KMS-11 (cell line): ENCODE measurements around the gene LAMTOR1.

Experiments
- H2AFZ ChIP-seq: fragments of 200-600 bp; sonication (generic); 2 replicates; pipeline ENCODE4 v1.6.1; 2016; ENCODE audit warnings: antibody characterized with exemption, mixed run types, low read depth
- H3K27ac ChIP-seq: fragments of 200-600 bp; sonication (generic); 2 replicates; pipeline ENCODE4 v1.6.1; 2016; ENCODE audit warnings: mild to moderate bottlenecking, mixed run types
- H3K27me3 ChIP-seq: fragments of 200-600 bp; sonication (generic); 2 replicates; pipeline ENCODE4 v1.6.1; 2017; ENCODE audit warnings: mild to moderate bottlenecking, low read depth, mixed run types, moderate library complexity; ENCODE audit not compliant: insufficient read depth
- H3K36me3 ChIP-seq: fragments of 200-600 bp; sonication (generic); 2 replicates; pipeline ENCODE4 v1.6.1; 2017; ENCODE audit warnings: mild to moderate bottlenecking, mixed run types; ENCODE audit not compliant: insufficient read depth
- H3K4me1 ChIP-seq: fragments of 200-600 bp; sonication (generic); 2 replicates; pipeline ENCODE4 v1.6.1; 2016; ENCODE audit warnings: mild to moderate bottlenecking, low read depth, mixed run types; ENCODE audit not compliant: poor library complexity, severe bottlenecking
- H3K4me2 ChIP-seq: fragments of 200-600 bp; sonication (generic); 2 replicates; pipeline ENCODE4 v1.7.0; 2016; ENCODE audit warnings: mild to moderate bottlenecking, mixed run types
- H3K4me3 ChIP-seq: fragments of 200-600 bp; sonication (generic); IDR thresholded peaks from 2 replicates; pipeline ENCODE4 v1.6.1; 2017; ENCODE audit warnings: low read depth, low read length, mixed read lengths; ENCODE audit not compliant: insufficient read depth
- H3K79me2 ChIP-seq: fragments of 200-600 bp; sonication (generic); 2 replicates; pipeline ENCODE4 v1.6.1; 2016; ENCODE audit warnings: low read depth, mixed run types; ENCODE audit not compliant: insufficient read depth
- H3K9ac ChIP-seq: fragments of 200-600 bp; sonication (generic); 2 replicates; pipeline ENCODE4 v1.6.1; 2016; ENCODE audit warnings: mild to moderate bottlenecking, mixed run types
- H4K20me1 ChIP-seq: fragments of 200-600 bp; sonication (generic); 2 replicates; pipeline ENCODE4 v1.6.1; 2016; ENCODE audit warnings: mild to moderate bottlenecking, mixed run types; ENCODE audit not compliant: insufficient read depth
- CTCF ChIP-seq: fragments of 200-600 bp; sonication (generic); conservative IDR thresholded peaks from 2 replicates; pipeline ENCODE4 v1.6.1; 2017; ENCODE audit warnings: low read depth, mild to moderate bottlenecking, antibody characterized with exemption, low read length, moderate library complexity, mixed read lengths

LAMTOR1 gene

GRCh38 chr11:72088076-72088808 lies 14.9 kb downstream of the LAMTOR1 start:
- Histone ChIP-seq H2AFZ (no peak overlapping the region), H3K4me2 (no peak overlapping the region; the same call in 1 of the 2 replicates), H3K36me3 (no peaks in the 10 kb centered on the region), H3K4me1 (peaks cover 58% of the 10 kb centered on the region), H4K20me1 (no peaks in the 10 kb centered on the region), H3K4me3 (no peak overlapping the region), H3K27ac (no peak overlapping the region), H3K9ac (no peak overlapping the region), H3K27me3 (no peaks in the 10 kb centered on the region), H3K79me2 (no peaks in the 10 kb centered on the region; the same call in 1 of the 2 replicates)
- TF ChIP-seq CTCF = no peak

GRCh38 chr11:72085621-72086351 lies 17.3 kb downstream of the LAMTOR1 start:
- Histone ChIP-seq H3K4me3 (no peak overlapping the region), H3K27ac (peak overlapping the region; percentile 54), H3K27me3 (no peaks in the 10 kb centered on the region), H3K4me2 (peak overlapping the region; percentile 41), H4K20me1 (no peaks in the 10 kb centered on the region), H3K9ac (no peak overlapping the region), H3K36me3 (no peaks in the 10 kb centered on the region), H3K79me2 (no peaks in the 10 kb centered on the region; the same call in 1 of the 2 replicates), H2AFZ (no peak overlapping the region), H3K4me1 (peaks cover 58% of the 10 kb centered on the region)
- TF ChIP-seq CTCF = no peak

GRCh38 chr11:72084965-72085364 lies 18.1 kb downstream of the LAMTOR1 start:
- peaks cover 58% of the 10 kb centered on the region for H3K4me1 ChIP-seq
- peak overlapping the region; percentile 41; the same call in 1 of the 2 replicates for H3K4me2 ChIP-seq
- H3K27ac ChIP-seq = no peak overlapping the region; the same call in 1 of the 2 replicates
- no peak overlapping the region for H2AFZ ChIP-seq
- no peak overlapping the region for H3K9ac ChIP-seq
- no peak for TF ChIP-seq CTCF
- no peaks in the 10 kb centered on the region for H3K36me3 ChIP-seq
- H3K4me3 ChIP-seq = no peak overlapping the region
- H3K27me3 ChIP-seq = no peaks in the 10 kb centered on the region
- no peaks in the 10 kb centered on the region for H4K20me1 ChIP-seq
- H3K79me2 ChIP-seq = peaks cover under 1% of the 10 kb centered on the region

- H3K4me2 ChIP-seq = no peak overlapping the region
- no peaks in the 10 kb centered on the region for H4K20me1 ChIP-seq
- no peaks in the 10 kb centered on the region for H3K36me3 ChIP-seq
- no peak overlapping the region for H2AFZ ChIP-seq
- H3K27ac ChIP-seq = no peak overlapping the region
- TF ChIP-seq CTCF = no peak
- no peak overlapping the region for H3K9ac ChIP-seq
- H3K4me3 ChIP-seq = no peak overlapping the region
- peaks cover 57% of the 10 kb centered on the region for H3K4me1 ChIP-seq
- no peaks in the 10 kb centered on the region for H3K27me3 ChIP-seq
- peaks cover 10% of the 10 kb centered on the region for H3K79me2 ChIP-seq
Measured at GRCh38 chr11:72084076-72084475, 19.0 kb downstream of the LAMTOR1 start.
